Measurements from ENCODE around the gene CDK17.

- no peak for TF ChIP-seq RAD21 (IDR thresholded peaks at IDR 0.05; ENCODE audit: low read depth)
- TF ChIP-seq CEBPB (IDR thresholded peaks at IDR 0.05) = no peak
- no peak for TF ChIP-seq NFIC (IDR thresholded peaks at IDR 0.05)
These were observed 414 bp upstream of the CDK17 start for GRCh38 chr12:96400631-96401075.
